HepG2 (cell line): ENCODE data around the gene BOD1. TPM values are rescaled to one million over a fixed set of nuclear protein-coding genes. Genes with fewer than 3 reads are reported as not detected.
A peak's percentile ranks its signal among the peaks of the same experiment; 100 is the strongest.

ENCODE experiments used
- CAMTA2 ChIP-seq: sonication (generic); formaldehyde crosslinking; IDR thresholded peaks from 2 replicates; pipeline ENCODE4 v1.4.0; 2020; ENCODE audit warnings: mild to moderate bottlenecking, missing genetic modification reagents, borderline replicate concordance
- ERF ChIP-seq: IDR thresholded peaks from 2 replicates; pipeline ENCODE4 v1.6.1; 2018; ENCODE audit warnings: missing biosample characterization, missing genetic modification reagents
- GZF1 ChIP-seq: sonication (generic); formaldehyde crosslinking; IDR thresholded peaks from 2 replicates; pipeline ENCODE4 v1.5.1; 2020; ENCODE audit warnings: mild to moderate bottlenecking, missing genetic modification reagents
- HDAC6 ChIP-seq: fragments of 200-600 bp; sonication (generic); IDR thresholded peaks from 2 replicates; pipeline ENCODE4 v1.7.0; 2017; ENCODE audit warnings: mild to moderate bottlenecking, antibody characterized with exemption, low read length, low read depth
- IRF2 ChIP-seq: IDR thresholded peaks from 2 replicates; pipeline ENCODE4 v1.6.1; 2018; ENCODE audit warnings: missing genetic modification reagents, missing compliant biosample characterization
- IRX3 ChIP-seq: sonication (generic); formaldehyde crosslinking; IDR thresholded peaks from 2 replicates; pipeline ENCODE4 v1.8.1; 2023; ENCODE audit warnings: mild to moderate bottlenecking, low read depth, missing genetic modification reagents, borderline replicate concordance
- MLLT10 ChIP-seq: sonication (generic); formaldehyde crosslinking; IDR thresholded peaks from 2 replicates; pipeline ENCODE4 v1.4.0; 2020; ENCODE audit warnings: missing genetic modification reagents
- SP1 ChIP-seq, 2 experiments: fragments of 450-650 bp in 1 of 2; sonication (generic) in 1 of 2; formaldehyde crosslinking in 1 of 2; IDR thresholded peaks; 2 replicates each; pipeline versions ENCODE4 v1.4.0 to v1.6.1; 2016 to 2020; ENCODE audit warnings: missing genetic modification reagents in 1 of 2
- ZMYM4 ChIP-seq: sonication (generic); formaldehyde crosslinking; IDR thresholded peaks from 2 replicates; pipeline ENCODE4 v1.8.1; 2023; ENCODE audit warnings: mild to moderate bottlenecking, missing genetic modification reagents
- ZNF101 ChIP-seq: sonication (generic); formaldehyde crosslinking; IDR thresholded peaks from 2 replicates; pipeline ENCODE4 v1.4.0; 2020; ENCODE audit warnings: mild to moderate bottlenecking, low read depth, missing genetic modification reagents, borderline replicate concordance
- polyA plus RNA-seq, 8 experiments: library from polyadenylated mRNA; depleted of rRNA in 3 of 8; stranded (reverse) in 7 of 8; unstranded in 1 of 8; fragments of >200 nt; fragmentation: Illumina TruSeq in 4 of 8; extraction: Trizol in 4 of 8; gene quantifications; 2 replicates each; pipeline versions ENCODE4 v1.2.1 to v1.2.3, GENCODE V29; 2011 to 2016; ENCODE audit warnings: low read depth in 4 of 8, missing spikeins in 1 of 8, mixed read lengths in 1 of 8; ENCODE audit not compliant: insufficient read depth in 1 of 8
- total RNA-seq, 5 experiments: library from RNA; depleted of rRNA; stranded (reverse); fragments of >200 nt; fragmentation: Illumina TruSeq; extraction: Trizol; gene quantifications; 2 replicates each; pipeline ENCODE4 v1.2.3, GENCODE V29; 2016; ENCODE audit warnings: low read depth in 1 of 5
- TF ChIP-seq, protein P1 (sequence below): sonication (generic); formaldehyde crosslinking; IDR thresholded peaks from 2 replicates; pipeline ENCODE4 v1.5.0; 2020; ENCODE audit warnings: missing genetic modification reagents, mild to moderate bottlenecking, borderline replicate concordance
- TF ChIP-seq, protein P2 (sequence below): sonication (generic); formaldehyde crosslinking; IDR thresholded peaks from 2 replicates; pipeline ENCODE4 v1.4.0; 2020; ENCODE audit warnings: mild to moderate bottlenecking, missing genetic modification reagents, borderline replicate concordance
- TF ChIP-seq, protein P3 (sequence below): sonication (generic); formaldehyde crosslinking; IDR thresholded peaks from 2 replicates; pipeline ENCODE4 v1.4.0; 2020; ENCODE audit warnings: mild to moderate bottlenecking, missing genetic modification reagents
- TF ChIP-seq, protein P4 (sequence below): sonication (generic); formaldehyde crosslinking; IDR thresholded peaks from 2 replicates; pipeline ENCODE4 v1.9.0; 2021; ENCODE audit warnings: missing genetic modification reagents, mild to moderate bottlenecking, borderline replicate concordance
- TF ChIP-seq, protein P5 (sequence below): sonication (generic); formaldehyde crosslinking; IDR thresholded peaks from 2 replicates; pipeline ENCODE4 v1.4.0; 2020; ENCODE audit warnings: mild to moderate bottlenecking, low read depth, missing genetic modification reagents

Gene BOD1
- total and polyA plus RNA-seq, 2 of the 13 experiments (the other 11 are each of a cell fraction or from before 2014, with no cell fraction given): 81.5 to 103 TPM

DNA sequence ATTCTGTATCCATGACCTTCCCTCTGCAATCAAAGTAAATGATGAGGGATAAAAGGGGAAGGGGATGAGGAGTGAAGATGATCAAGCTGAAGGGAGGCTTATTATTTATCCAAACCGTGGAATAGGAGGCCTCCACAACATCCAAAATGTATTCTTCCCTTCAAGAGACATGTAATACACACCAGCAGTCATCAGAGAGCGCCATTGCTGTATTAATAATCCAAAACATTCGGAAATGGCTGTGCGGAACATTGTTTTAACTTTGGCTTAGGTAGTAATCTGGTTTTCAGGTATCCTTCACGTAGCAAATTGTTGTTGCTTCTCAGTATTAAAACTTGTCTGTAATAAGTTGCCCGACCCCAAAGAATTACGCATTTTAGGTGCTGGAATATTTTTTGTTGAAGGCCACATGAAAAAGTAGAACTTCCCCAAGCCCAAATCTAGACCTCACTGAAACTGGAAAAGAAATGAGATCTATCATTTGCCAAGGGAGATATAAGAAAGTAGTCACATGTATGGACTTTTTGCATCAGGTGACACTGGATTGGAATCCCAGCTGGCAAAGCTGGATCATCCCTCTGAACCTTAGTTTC is 2.6 kb upstream of the BOD1 start (continued):
- TF ChIP-seq, protein P1, sequence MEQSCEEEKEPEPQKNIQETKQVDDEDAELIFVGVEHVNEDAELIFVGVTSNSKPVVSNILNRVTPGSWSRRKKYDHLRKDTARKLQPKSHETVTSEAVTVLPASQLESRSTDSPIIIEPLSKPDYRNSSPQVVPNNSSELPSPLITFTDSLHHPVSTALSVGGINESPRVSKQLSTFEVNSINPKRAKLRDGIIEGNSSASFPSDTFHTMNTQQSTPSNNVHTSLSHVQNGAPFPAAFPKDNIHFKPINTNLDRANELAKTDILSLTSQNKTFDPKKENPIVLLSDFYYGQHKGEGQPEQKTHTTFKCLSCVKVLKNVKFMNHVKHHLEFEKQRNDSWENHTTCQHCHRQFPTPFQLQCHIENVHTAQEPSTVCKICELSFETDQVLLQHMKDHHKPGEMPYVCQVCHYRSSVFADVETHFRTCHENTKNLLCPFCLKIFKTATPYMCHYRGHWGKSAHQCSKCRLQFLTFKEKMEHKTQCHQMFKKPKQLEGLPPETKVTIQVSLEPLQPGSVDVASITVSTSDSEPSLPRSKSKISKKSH (CRISPR knock-in tag): no peak
- TF ChIP-seq, protein P2, sequence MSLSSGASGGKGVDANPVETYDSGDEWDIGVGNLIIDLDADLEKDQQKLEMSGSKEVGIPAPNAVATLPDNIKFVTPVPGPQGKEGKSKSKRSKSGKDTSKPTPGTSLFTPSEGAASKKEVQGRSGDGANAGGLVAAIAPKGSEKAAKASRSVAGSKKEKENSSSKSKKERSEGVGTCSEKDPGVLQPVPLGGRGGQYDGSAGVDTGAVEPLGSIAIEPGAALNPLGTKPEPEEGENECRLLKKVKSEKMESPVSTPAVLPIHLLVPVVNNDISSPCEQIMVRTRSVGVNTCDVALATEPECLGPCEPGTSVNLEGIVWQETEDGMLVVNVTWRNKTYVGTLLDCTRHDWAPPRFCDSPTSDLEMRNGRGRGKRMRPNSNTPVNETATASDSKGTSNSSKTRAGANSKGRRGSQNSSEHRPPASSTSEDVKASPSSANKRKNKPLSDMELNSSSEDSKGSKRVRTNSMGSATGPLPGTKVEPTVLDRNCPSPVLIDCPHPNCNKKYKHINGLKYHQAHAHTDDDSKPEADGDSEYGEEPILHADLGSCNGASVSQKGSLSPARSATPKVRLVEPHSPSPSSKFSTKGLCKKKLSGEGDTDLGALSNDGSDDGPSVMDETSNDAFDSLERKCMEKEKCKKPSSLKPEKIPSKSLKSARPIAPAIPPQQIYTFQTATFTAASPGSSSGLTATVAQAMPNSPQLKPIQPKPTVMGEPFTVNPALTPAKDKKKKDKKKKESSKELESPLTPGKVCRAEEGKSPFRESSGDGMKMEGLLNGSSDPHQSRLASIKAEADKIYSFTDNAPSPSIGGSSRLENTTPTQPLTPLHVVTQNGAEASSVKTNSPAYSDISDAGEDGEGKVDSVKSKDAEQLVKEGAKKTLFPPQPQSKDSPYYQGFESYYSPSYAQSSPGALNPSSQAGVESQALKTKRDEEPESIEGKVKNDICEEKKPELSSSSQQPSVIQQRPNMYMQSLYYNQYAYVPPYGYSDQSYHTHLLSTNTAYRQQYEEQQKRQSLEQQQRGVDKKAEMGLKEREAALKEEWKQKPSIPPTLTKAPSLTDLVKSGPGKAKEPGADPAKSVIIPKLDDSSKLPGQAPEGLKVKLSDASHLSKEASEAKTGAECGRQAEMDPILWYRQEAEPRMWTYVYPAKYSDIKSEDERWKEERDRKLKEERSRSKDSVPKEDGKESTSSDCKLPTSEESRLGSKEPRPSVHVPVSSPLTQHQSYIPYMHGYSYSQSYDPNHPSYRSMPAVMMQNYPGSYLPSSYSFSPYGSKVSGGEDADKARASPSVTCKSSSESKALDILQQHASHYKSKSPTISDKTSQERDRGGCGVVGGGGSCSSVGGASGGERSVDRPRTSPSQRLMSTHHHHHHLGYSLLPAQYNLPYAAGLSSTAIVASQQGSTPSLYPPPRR (CRISPR knock-in tag): no peak
- TF ChIP-seq IRX3 (CRISPR knock-in tag): no peak
- TF ChIP-seq, protein P3, sequence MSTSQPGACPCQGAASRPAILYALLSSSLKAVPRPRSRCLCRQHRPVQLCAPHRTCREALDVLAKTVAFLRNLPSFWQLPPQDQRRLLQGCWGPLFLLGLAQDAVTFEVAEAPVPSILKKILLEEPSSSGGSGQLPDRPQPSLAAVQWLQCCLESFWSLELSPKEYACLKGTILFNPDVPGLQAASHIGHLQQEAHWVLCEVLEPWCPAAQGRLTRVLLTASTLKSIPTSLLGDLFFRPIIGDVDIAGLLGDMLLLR (CRISPR knock-in tag): no peak
- TF ChIP-seq, protein P4, sequence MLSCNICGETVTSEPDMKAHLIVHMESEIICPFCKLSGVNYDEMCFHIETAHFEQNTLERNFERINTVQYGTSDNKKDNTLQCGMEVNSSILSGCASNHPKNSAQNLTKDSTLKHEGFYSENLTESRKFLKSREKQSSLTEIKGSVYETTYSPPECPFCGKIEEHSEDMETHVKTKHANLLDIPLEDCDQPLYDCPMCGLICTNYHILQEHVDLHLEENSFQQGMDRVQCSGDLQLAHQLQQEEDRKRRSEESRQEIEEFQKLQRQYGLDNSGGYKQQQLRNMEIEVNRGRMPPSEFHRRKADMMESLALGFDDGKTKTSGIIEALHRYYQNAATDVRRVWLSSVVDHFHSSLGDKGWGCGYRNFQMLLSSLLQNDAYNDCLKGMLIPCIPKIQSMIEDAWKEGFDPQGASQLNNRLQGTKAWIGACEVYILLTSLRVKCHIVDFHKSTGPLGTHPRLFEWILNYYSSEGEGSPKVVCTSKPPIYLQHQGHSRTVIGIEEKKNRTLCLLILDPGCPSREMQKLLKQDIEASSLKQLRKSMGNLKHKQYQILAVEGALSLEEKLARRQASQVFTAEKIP (CRISPR knock-in tag): no peak
- no peak for TF ChIP-seq SP1 (IDR thresholded peaks at IDR 0.05)
- TF ChIP-seq SP1 (CRISPR knock-in tag; IDR thresholded peaks at IDR 0.05): no peak
- no peak for TF ChIP-seq GZF1 (CRISPR knock-in tag)
- TF ChIP-seq, protein P5, sequence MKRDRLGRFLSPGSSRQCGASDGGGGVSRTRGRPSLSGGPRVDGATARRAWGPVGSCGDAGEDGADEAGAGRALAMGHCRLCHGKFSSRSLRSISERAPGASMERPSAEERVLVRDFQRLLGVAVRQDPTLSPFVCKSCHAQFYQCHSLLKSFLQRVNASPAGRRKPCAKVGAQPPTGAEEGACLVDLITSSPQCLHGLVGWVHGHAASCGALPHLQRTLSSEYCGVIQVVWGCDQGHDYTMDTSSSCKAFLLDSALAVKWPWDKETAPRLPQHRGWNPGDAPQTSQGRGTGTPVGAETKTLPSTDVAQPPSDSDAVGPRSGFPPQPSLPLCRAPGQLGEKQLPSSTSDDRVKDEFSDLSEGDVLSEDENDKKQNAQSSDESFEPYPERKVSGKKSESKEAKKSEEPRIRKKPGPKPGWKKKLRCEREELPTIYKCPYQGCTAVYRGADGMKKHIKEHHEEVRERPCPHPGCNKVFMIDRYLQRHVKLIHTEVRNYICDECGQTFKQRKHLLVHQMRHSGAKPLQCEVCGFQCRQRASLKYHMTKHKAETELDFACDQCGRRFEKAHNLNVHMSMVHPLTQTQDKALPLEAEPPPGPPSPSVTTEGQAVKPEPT (CRISPR knock-in tag): no peak
- 0 out of 2 replicates have a peak, but pooled peaks have one; percentile 40 for TF ChIP-seq IRF2
- TF ChIP-seq HDAC6: no peak
- no peak for TF ChIP-seq MLLT10 (CRISPR knock-in tag)
- TF ChIP-seq ERF (CRISPR knock-in tag): no peak
- no peak for TF ChIP-seq CAMTA2 (CRISPR knock-in tag)
- no peak for TF ChIP-seq ZNF101 (CRISPR knock-in tag)
- TF ChIP-seq ZMYM4 (CRISPR knock-in tag): no peak
